PC-9 (cell line): Measurements from ENCODE around the gene FAM13C.

Source experiments
- EZH2 ChIP-seq: fragments of 200-600 bp; sonication (generic); IDR thresholded peaks from 2 replicates; pipeline ENCODE4 v1.8.0; 2017; ENCODE audit warnings: antibody characterized with exemption, low read depth
- TF ChIP-seq, protein P1 (sequence below): fragments of 200-600 bp; sonication (generic); conservative IDR thresholded peaks from 2 replicates; pipeline ENCODE4 v1.6.1; 2017; ENCODE audit warnings: mixed run types, antibody characterized with exemption, mild to moderate bottlenecking, moderate library complexity

DNA sequence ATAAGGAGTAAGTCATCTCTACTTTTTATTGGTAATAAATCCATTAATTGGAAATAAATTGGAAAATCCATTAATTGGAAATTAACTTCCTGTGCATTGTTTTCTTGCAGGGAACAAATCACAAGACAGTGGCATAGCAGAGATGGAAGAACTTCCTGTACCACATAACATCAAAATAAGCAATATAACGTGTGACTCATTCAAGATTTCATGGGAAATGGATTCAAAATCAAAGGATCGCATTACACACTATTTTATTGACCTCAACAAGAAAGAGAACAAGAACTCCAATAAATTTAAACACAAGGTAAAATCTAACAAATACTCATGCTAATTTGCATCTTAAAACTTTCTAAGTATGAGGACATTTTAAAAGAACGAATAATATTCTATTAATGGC lies 128.2 kb downstream of the FAM13C start:
- TF ChIP-seq, protein P1, sequence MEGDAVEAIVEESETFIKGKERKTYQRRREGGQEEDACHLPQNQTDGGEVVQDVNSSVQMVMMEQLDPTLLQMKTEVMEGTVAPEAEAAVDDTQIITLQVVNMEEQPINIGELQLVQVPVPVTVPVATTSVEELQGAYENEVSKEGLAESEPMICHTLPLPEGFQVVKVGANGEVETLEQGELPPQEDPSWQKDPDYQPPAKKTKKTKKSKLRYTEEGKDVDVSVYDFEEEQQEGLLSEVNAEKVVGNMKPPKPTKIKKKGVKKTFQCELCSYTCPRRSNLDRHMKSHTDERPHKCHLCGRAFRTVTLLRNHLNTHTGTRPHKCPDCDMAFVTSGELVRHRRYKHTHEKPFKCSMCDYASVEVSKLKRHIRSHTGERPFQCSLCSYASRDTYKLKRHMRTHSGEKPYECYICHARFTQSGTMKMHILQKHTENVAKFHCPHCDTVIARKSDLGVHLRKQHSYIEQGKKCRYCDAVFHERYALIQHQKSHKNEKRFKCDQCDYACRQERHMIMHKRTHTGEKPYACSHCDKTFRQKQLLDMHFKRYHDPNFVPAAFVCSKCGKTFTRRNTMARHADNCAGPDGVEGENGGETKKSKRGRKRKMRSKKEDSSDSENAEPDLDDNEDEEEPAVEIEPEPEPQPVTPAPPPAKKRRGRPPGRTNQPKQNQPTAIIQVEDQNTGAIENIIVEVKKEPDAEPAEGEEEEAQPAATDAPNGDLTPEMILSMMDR: no peak
- TF ChIP-seq EZH2: no peak
